OCI-LY1 (cell line): ENCODE measurements around the gene IL1RAPL2.

Experiments used
- H2AFZ ChIP-seq: fragments of 200-600 bp; sonication (generic), shearing (Covaris generic); 2 replicates; pipeline ENCODE4 v1.6.0; 2014; ENCODE audit warnings: antibody characterized with exemption, mild to moderate bottlenecking, low read length
- H3F3A ChIP-seq: fragments of 200-600 bp; sonication (generic), shearing (Covaris generic); 2 replicates; pipeline ENCODE4 v1.6.0; 2014; ENCODE audit warnings: mild to moderate bottlenecking, antibody characterized with exemption, low read length, moderate library complexity; ENCODE audit not compliant: insufficient read depth
- H3K27ac ChIP-seq: fragments of 200-600 bp; sonication (generic); 2 replicates; pipeline ENCODE4 v1.5.1; 2014; ENCODE audit warnings: low read length, mixed run types, mild to moderate bottlenecking, low read depth; ENCODE audit not compliant: poor library complexity, severe bottlenecking
- H3K27me3 ChIP-seq: fragments of 200-600 bp; sonication (generic); 2 replicates; pipeline ENCODE4 v1.6.0; 2014; ENCODE audit warnings: antibody characterized with exemption, mild to moderate bottlenecking, low read length, moderate library complexity; ENCODE audit not compliant: insufficient read depth
- H3K36me3 ChIP-seq: fragments of 200-600 bp; sonication (generic); 2 replicates; pipeline ENCODE4 v1.6.1; 2014; ENCODE audit warnings: mild to moderate bottlenecking, antibody characterized with exemption, low read length, moderate library complexity, mixed read lengths; ENCODE audit not compliant: insufficient read depth
- H3K4me1 ChIP-seq: fragments of 200-600 bp; sonication (generic); 2 replicates; pipeline ENCODE4 v1.5.1; 2014; ENCODE audit warnings: mild to moderate bottlenecking, low read length, moderate library complexity; ENCODE audit not compliant: insufficient read depth, severe bottlenecking
- H3K4me2 ChIP-seq: fragments of 200-600 bp; sonication (generic), shearing (Covaris generic); 2 replicates; pipeline ENCODE4 v1.6.1; 2014; ENCODE audit warnings: low read length
- H3K4me3 ChIP-seq: fragments of 200-600 bp; sonication (generic); 2 replicates; pipeline ENCODE4 v1.5.1; 2014; ENCODE audit warnings: low read length, low read depth, mild to moderate bottlenecking, mixed read lengths; ENCODE audit not compliant: poor library complexity, severe bottlenecking
- H3K79me2 ChIP-seq: fragments of 200-600 bp; shearing (Covaris generic); 2 replicates; pipeline ENCODE4 v1.6.1; 2016; ENCODE audit warnings: mixed run types, low read length, mixed read lengths; ENCODE audit not compliant: insufficient read depth
- H3K9ac ChIP-seq: fragments of 200-600 bp; sonication (generic), shearing (Covaris generic); 2 replicates; pipeline ENCODE4 v1.6.1; 2014; ENCODE audit warnings: mild to moderate bottlenecking, low read length, mixed read lengths
- H3K9me2 ChIP-seq: fragments of 200-600 bp; sonication (generic), shearing (Covaris generic); 2 replicates; pipeline ENCODE4 v1.6.1; 2014; ENCODE audit warnings: low read depth, mild to moderate bottlenecking, low read length, mixed read lengths
- H3K9me3 ChIP-seq: fragments of 200-600 bp; shearing (Covaris generic); 2 replicates; pipeline ENCODE4 v1.6.1; 2014; ENCODE audit warnings: low read length, mixed read lengths
- H4K20me1 ChIP-seq: fragments of 200-600 bp; sonication (generic), shearing (Covaris generic); 2 replicates; pipeline ENCODE4 v1.6.0; 2016; ENCODE audit warnings: mild to moderate bottlenecking, low read length; ENCODE audit not compliant: insufficient read depth
- CTCF ChIP-seq: fragments of 200-600 bp; sonication (generic), shearing (Covaris generic); IDR thresholded peaks from 2 replicates; pipeline ENCODE4 v1.5.1; 2017; ENCODE audit warnings: mild to moderate bottlenecking, antibody characterized with exemption, low read length, moderate library complexity, mixed read lengths
- EZH2 ChIP-seq: fragments of 200-600 bp; sonication (generic), shearing (Covaris generic); IDR thresholded peaks from 2 replicates; pipeline ENCODE4 v1.8.0; 2017; ENCODE audit warnings: borderline replicate concordance, mixed run types, mild to moderate bottlenecking, antibody characterized with exemption, low read length, moderate library complexity, mixed read lengths

IL1RAPL2 gene

GRCh38 chrX:104662694-104663093 lies 96.7 kb downstream of the IL1RAPL2 start:
- no peak overlapping the region for H3K4me3 ChIP-seq
- TF ChIP-seq CTCF, result no peak
- no peak for TF ChIP-seq EZH2
- no peak overlapping the region for H2AFZ ChIP-seq
- no peaks in the 10 kb centered on the region for H3K9me2 ChIP-seq
- no peaks in the 10 kb centered on the region for H3K4me1 ChIP-seq
- no peaks in the 10 kb centered on the region for H3K36me3 ChIP-seq
- H3F3A ChIP-seq, result no peaks in the 10 kb centered on the region
- H3K79me2 ChIP-seq, result no peaks in the 10 kb centered on the region
- no peak overlapping the region for H3K9ac ChIP-seq
- no peak overlapping the region for H3K27ac ChIP-seq
- no peaks in the 10 kb centered on the region for H3K27me3 ChIP-seq
- no peaks in the 10 kb centered on the region for H4K20me1 ChIP-seq
- H3K4me2 ChIP-seq, result no peak overlapping the region
- H3K9me3 ChIP-seq, result no peaks in the 10 kb centered on the region

DNA sequence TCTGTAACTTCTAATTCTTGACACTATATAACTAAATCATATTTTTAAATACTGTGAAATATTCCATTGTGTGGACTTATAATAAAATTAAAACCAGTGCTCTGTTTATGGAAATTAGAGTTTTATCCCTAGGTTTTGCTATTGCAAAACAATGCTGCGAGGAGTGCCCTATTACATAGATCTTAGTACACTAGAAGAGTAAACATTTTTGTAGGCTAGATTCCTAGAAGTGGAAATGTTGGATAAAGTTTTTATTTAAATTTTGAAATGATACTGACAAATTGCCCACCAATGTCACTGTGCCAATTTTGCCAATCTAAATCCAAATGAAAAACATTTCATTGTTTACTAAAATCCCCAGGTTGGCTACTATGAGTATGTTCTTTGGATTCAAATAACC lies 99.7 kb downstream of the IL1RAPL2 start:
- Histone ChIP-seq H2AFZ (no peak overlapping the region), H4K20me1 (no peaks in the 10 kb centered on the region), H3K9me2 (no peaks in the 10 kb centered on the region), H3K9ac (no peak overlapping the region), H3K4me3 (no peak overlapping the region), H3K4me1 (no peaks in the 10 kb centered on the region), H3K9me3 (no peaks in the 10 kb centered on the region), H3K27ac (no peak overlapping the region), H3K36me3 (no peaks in the 10 kb centered on the region), H3K79me2 (no peaks in the 10 kb centered on the region), H3K27me3 (no peaks in the 10 kb centered on the region), H3F3A (no peaks in the 10 kb centered on the region), H3K4me2 (no peak overlapping the region)
- TF ChIP-seq EZH2 (no peak), CTCF (no peak)

- Histone ChIP-seq H3K27me3 (no peaks in the 10 kb centered on the region), H3K4me3 (no peak overlapping the region), H3K36me3 (no peaks in the 10 kb centered on the region), H3F3A (no peaks in the 10 kb centered on the region), H3K27ac (no peak overlapping the region), H3K79me2 (no peaks in the 10 kb centered on the region), H4K20me1 (no peaks in the 10 kb centered on the region), H3K4me2 (no peak overlapping the region), H3K9me2 (no peaks in the 10 kb centered on the region), H3K9ac (no peak overlapping the region), H2AFZ (no peak overlapping the region), H3K4me1 (no peaks in the 10 kb centered on the region), H3K9me3 (no peaks in the 10 kb centered on the region)
- TF ChIP-seq EZH2, result no peak
- TF ChIP-seq CTCF, result peak; percentile 8; the same call in 1 of the 2 replicates
These were observed 102.6 kb downstream of the IL1RAPL2 start for GRCh38 chrX:104668550-104668949.
